ENCODE results near the gene AMMECR1.

GRCh38 chrX:110317061-110317819 lies 645 bp downstream of the AMMECR1 start:
- TF ChIP-seq, protein P1, sequence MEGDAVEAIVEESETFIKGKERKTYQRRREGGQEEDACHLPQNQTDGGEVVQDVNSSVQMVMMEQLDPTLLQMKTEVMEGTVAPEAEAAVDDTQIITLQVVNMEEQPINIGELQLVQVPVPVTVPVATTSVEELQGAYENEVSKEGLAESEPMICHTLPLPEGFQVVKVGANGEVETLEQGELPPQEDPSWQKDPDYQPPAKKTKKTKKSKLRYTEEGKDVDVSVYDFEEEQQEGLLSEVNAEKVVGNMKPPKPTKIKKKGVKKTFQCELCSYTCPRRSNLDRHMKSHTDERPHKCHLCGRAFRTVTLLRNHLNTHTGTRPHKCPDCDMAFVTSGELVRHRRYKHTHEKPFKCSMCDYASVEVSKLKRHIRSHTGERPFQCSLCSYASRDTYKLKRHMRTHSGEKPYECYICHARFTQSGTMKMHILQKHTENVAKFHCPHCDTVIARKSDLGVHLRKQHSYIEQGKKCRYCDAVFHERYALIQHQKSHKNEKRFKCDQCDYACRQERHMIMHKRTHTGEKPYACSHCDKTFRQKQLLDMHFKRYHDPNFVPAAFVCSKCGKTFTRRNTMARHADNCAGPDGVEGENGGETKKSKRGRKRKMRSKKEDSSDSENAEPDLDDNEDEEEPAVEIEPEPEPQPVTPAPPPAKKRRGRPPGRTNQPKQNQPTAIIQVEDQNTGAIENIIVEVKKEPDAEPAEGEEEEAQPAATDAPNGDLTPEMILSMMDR (IDR thresholded peaks at IDR 0.05) = no peak
- no peak for TF ChIP-seq POLR2A (IDR thresholded peaks at IDR 0.05)
